ENCODE measurements around the gene GTF3A. TPM values are rescaled to one million over a fixed set of nuclear protein-coding genes. Genes with fewer than 3 reads are reported as not detected.

Gene GTF3A
- total RNA-seq, 1 donor, result 190 TPM

DNA sequence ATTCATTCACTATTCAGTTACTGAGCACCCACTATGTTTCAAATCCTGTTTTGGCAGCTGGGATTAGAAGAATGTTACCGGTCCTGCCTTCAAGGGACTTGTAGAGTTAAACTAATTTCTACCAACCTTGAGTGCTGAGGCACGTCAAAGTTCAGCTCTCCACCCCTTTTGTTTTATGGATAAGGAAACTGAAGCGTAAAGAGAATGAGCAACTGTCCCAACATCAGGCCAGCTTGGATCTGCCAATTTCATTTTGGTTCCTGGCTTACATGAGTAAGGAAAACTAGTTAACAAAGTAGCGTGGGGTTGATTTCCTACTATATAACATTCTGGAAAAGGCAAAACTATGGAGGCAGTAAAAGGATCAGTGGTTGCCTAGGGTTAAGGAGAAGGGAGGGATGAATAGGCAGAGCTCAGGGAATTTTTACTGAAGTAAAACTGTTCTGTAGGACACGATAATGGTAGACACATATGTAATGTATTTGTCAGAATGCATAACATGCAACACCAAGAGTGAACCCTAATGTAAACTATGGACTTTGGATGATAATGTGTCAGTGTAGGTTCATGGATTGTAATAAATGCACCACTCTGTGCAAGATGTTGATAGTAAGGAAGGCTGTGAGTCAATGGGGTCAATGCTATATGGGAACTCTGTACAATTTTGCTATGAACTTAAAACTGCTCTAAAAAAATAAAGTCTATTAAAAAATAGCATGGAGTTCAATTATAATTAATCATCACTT, 45.8 kb downstream of the GTF3A start:
- no peak overlapping the region for H3K4me3 ChIP-seq (ENCODE audit: low read depth, low read length)
- DNase-seq (ENCODE audit: low read depth), result no peak
- TF ChIP-seq, protein P1, sequence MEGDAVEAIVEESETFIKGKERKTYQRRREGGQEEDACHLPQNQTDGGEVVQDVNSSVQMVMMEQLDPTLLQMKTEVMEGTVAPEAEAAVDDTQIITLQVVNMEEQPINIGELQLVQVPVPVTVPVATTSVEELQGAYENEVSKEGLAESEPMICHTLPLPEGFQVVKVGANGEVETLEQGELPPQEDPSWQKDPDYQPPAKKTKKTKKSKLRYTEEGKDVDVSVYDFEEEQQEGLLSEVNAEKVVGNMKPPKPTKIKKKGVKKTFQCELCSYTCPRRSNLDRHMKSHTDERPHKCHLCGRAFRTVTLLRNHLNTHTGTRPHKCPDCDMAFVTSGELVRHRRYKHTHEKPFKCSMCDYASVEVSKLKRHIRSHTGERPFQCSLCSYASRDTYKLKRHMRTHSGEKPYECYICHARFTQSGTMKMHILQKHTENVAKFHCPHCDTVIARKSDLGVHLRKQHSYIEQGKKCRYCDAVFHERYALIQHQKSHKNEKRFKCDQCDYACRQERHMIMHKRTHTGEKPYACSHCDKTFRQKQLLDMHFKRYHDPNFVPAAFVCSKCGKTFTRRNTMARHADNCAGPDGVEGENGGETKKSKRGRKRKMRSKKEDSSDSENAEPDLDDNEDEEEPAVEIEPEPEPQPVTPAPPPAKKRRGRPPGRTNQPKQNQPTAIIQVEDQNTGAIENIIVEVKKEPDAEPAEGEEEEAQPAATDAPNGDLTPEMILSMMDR (IDR thresholded peaks at IDR 0.05; ENCODE audit: insufficient read depth, low read length), result no peak

DNA sequence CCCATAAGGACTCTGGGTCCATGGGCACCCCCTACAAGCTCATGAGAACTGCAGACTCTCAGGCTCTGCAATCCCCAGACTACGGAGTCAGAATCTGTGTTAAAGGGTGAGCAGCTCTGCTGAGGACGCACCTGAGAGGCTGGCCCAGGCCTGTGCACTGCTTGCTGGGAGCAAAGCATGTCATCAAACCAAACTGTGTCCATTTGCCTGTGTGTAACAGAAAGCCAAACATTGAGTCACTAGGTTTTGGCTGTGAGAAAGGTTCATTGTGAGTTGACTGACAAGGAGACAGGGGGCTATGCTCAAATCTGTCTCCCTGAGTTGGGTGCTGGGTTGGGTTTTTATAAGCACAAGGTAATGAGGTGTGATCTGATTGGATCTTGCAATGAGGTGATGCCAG, 48.0 kb downstream of the GTF3A start:
- TF ChIP-seq, protein P1 (IDR thresholded peaks at IDR 0.05; ENCODE audit: insufficient read depth, low read length), result no peak
- no peak for DNase-seq (ENCODE audit: low read depth)
- no peak overlapping the region for H3K4me3 ChIP-seq (ENCODE audit: low read depth, low read length)

DNA sequence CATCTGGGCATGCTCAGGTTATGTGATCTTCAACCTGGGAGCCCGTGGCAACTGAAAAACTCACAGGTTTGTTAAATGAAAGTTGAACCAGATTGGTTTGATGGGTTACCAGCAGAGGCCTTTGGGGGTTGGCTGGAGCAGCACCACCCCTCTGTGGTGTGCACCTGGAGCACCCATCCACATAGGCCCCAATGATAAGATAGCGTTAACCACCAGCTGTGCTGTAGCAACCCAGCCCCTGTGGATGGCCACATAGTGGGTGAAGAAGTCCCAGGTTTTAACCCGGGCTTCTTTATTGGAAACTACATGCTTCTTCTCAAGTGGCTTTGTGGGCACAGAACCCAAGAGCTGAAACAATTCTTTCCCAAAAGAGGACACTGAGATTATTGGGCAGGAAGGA, 48.5 kb downstream of the GTF3A start:
- TF ChIP-seq, protein P1 (IDR thresholded peaks at IDR 0.05; ENCODE audit: insufficient read depth, low read length), result no peak
- no peak overlapping the region for H3K4me3 ChIP-seq (ENCODE audit: low read depth, low read length)
- DNase-seq (ENCODE audit: low read depth), result no peak

DNA sequence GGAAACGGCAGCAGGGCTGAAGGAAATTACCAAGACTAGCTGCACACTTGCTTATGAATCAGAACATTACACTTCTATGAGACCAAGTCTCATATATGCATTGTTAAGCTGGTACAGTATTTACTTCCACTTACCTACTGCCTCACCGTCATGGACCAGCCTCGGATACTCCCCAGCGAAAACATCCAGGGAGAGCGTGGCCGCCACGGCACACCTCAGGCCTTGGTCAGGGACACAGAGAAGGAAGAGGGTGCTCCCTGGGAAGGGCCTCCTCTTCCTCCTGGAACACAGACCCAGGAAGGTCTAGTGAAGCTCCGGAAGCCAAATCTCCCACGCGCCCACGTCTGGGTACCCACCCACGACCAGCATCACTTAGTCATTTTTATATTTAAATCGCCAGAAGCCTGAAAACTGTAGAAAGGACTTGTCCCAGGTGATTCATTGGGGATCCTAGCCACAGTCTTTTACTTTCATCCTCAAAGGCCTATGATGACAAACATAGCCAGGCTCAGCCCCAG, 50.4 kb downstream of the GTF3A start:
- DNase-seq (ENCODE audit: low read depth), result no peak
- no peak overlapping the region for H3K4me3 ChIP-seq (ENCODE audit: low read depth, low read length)
- TF ChIP-seq, protein P1 (IDR thresholded peaks at IDR 0.05; ENCODE audit: insufficient read depth, low read length), result no peak

DNA sequence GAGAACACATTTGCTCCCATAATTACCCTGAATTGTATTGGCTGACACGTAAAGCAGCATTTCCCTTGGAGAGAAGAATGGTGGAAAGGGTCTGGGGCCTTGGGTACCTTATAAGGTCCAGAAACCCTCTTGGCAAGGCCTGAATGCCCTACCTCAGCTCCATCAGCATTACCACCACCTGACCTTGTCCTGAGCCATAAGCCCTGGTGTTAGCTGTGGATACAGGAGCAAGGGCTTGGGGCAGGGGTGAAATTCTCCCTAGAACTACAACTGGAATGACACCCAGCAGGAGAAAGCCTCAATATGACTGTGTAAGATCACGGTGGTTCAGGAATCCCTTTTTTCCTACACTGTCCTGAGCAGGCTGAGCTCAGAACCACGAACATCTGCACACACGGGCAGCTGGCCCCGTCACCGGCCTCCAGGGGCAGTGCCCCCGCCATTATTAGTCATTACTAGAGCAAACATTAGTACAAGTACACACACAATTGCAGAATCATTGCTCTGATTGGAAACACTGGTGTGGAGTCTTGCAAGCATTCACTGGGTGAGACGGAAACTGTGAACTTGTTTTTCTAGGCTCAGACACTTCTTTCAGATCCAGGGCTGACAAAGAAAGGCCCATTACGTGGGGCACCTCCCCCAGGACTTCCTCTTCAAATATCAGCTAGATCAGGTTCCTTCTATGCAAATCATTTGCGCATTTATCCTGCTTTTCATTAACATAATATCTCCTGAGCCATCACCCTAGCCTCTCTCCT, 52.7 kb downstream of the GTF3A start:
- TF ChIP-seq, protein P1 (IDR thresholded peaks at IDR 0.05; ENCODE audit: insufficient read depth, low read length), result no peak
- no peak overlapping the region for H3K4me3 ChIP-seq (ENCODE audit: low read depth, low read length)
- peak; percentile 38 for DNase-seq (ENCODE audit: low read depth)

DNA sequence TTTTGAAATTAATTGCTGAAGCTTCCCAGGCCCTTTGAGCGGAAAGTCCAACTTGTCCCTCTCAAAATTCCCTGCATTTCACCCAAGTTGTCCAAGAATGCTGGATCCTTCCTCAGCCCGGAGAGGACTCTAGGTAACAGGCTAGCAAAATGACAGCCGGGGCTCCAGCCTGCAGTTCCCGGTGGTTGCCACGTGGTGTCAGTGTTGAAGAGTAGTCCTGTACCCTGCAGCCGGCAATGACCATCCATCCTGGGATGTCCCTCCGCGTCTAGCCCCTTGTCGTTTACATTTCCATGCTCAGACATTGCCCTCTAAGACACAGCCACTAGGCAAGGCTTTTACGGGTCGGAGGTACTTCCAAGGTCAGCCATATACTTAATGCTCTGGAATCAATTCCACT, 57.3 kb downstream of the GTF3A start:
- TF ChIP-seq, protein P1 (IDR thresholded peaks at IDR 0.05; ENCODE audit: insufficient read depth, low read length), result peak; percentile 64
- H3K4me3 ChIP-seq (ENCODE audit: low read depth, low read length), result no peak overlapping the region
- peak; percentile 16 for DNase-seq (ENCODE audit: low read depth)
